Heart left ventricle (tissue), 16 donors: ENCODE measurements around the gene RSAD2. TPM values are rescaled to one million over a fixed set of nuclear protein-coding genes. Genes with fewer than 3 reads are reported as not detected.

Source experiments
- ATAC-seq, 4 donors: fragments of 200-7000 bp; cut with Tn5 transposase; one replicate each; pipeline ENCODE4 v1.9.1; 2020 to 2022; ENCODE audit warnings: moderate library complexity in 4 of 4, mild to moderate bottlenecking in 3 of 4, moderate number of reproducible peaks in 1 of 4
- DNase-seq, 5 donors: peaks; one replicate each; pipeline ENCODE4 v3.0.0-alpha.2; 2020
- H3K27ac ChIP-seq, 12 donors: fragments of 200-600 bp; sonication (generic) in 4 of 12; one replicate each; pipeline versions ENCODE4 v1.5.0 to v1.8.0; 2016 to 2022; ENCODE audit warnings: mild to moderate bottlenecking in 2 of 12
- H3K27me3 ChIP-seq, 9 donors: fragments of 200-600 bp; sonication (generic) in 2 of 9; one replicate each; pipeline versions ENCODE4 v1.5.1 to v1.8.0; 2016 to 2022; ENCODE audit warnings: mild to moderate bottlenecking in 3 of 9
- H3K36me3 ChIP-seq, 9 donors: fragments of 200-600 bp; sonication (generic) in 2 of 9; one replicate each; pipeline versions ENCODE4 v1.5.0 to v1.8.0; 2018 to 2022; ENCODE audit warnings: mild to moderate bottlenecking in 2 of 9
- H3K4me1 ChIP-seq, 12 donors: fragments of 200-600 bp; sonication (generic) in 4 of 12; one replicate each; pipeline versions ENCODE4 v1.5.0 to v1.8.0; 2016 to 2022; ENCODE audit warnings: mild to moderate bottlenecking in 3 of 12
- H3K4me3 ChIP-seq, 12 donors: fragments of 200-600 bp; sonication (generic) in 4 of 12; one replicate each; pipeline versions ENCODE4 v1.5.0 to v1.8.0; 2017 to 2022; ENCODE audit warnings: mild to moderate bottlenecking in 9 of 12, moderate library complexity in 4 of 12
- H3K9me3 ChIP-seq, 12 donors: fragments of 200-600 bp; sonication (generic) in 4 of 12; one replicate each; pipeline versions ENCODE4 v1.5.0 to v1.8.0; 2016 to 2022; ENCODE audit warnings: mild to moderate bottlenecking in 1 of 12
- CTCF ChIP-seq, 12 donors: fragments of 200-600 bp; sonication (generic) in 4 of 12; IDR thresholded peaks; one replicate each; pipeline versions ENCODE4 v1.5.0 to v1.8.0; 2018 to 2022; ENCODE audit warnings: antibody characterized with exemption in 12 of 12, mild to moderate bottlenecking in 5 of 12
- POLR2A ChIP-seq, 2 donors: fragments of 450-650 bp; IDR thresholded peaks; one replicate each; pipeline ENCODE4 v1.6.1; 2017; ENCODE audit warnings: antibody characterized with exemption in 2 of 2, mild to moderate bottlenecking in 2 of 2, moderate library complexity in 2 of 2
- WGBS, 4 donors: extraction: QIAGEN DNeasy Blood & Tissue Kit in 2 of 4; methylation state at CpG; one replicate each; pipeline versions ENCODE4 v1.1.5 to v1.1.7; 2013 to 2018; 5-methylcytosine and 5-hydroxymethylcytosine counted together
- intact Hi-C, 10 donors: fragments of 100-400 bp; cut with DNase I; formaldehyde crosslinking; loops; one replicate each; pipeline versions ENCODE4 v1.11.1 to v1.14.2; 2022
- polyA plus RNA-seq, 2 donors: library from polyadenylated mRNA; stranded (reverse); fragments of 200-250 nt; gene quantifications; one replicate each; pipeline ENCODE4 v1.2.3, GENCODE V29; 2013
- total RNA-seq, 9 donors: library from RNA; depleted of rRNA in 2 of 9; stranded (reverse); fragments of >200 nt in 2 of 9; fragmentation: NEBNext Ultra II Directional in 3 of 9; extraction: Animal tissue kit (Norgen Biotek cat#: 25700) in 3 of 9; gene quantifications; one replicate each; pipeline versions ENCODE4 v1.1.0 to v1.2.4, GENCODE V29; 2016 to 2023
- donor health status: ischemic (EF 13 %, LVEDD 7.1; RV severe dilation, severe dysfunction).
- donor health status: healthy with polysubstance abuse.
- donor health status: DM: no; HTN: yes; CAD: no.
- donor health status: DM: no; HTN: no; CAD: no.
- donor health status: ischemic (EF 25% LVEDD 6.9; RV normal size, moderate dysfunction).
- donor health status: ischemic (EF 25% LVEDD 5.7; RV mildly dilated, moderate dysfunction).
- donor health status: healthy.
- donor health status: DM: yes; HTN: yes; CAD: no.
- donor health status: ischemic (EF 35%, LVEDD 5.7; RV mildly dilated, moderate dysfunction).
- donor health status: nonischemic (EF 11% LVEDD 7.7; RV severe dilation, severe dysfunction).
- donor health status: DM: yes; HTN: yes; CAD: no.
- donor health status: PGD.
- donor health status: ischemic (EF 29% LVEDD 5.4; RV normal size, mild dysfunction).
- donor health status: nonischemic (EF 23%, LVEDD 6.1; RV moderate dilation, normal function).

RSAD2 gene
- total and polyA plus RNA-seq, 11 donors, result 1.2 to 18.0 (median 4.7) TPM

- DNase-seq (peak in 4 of 5 donors; percentile 31 to 68 (median 56)), ATAC-seq (peak; percentile 54 to 83 (median 73))
- H3K9me3 ChIP-seq, result peaks cover 0 to 21% (median 6%) of the 10 kb centered on the region in 12 donors
- no peaks in the 10 kb centered on the region for H3K27me3 ChIP-seq
- peaks cover 0 to 34% (median 24%) of the 10 kb centered on the region in 12 donors for H3K4me1 ChIP-seq
- intact Hi-C loops, result no loop called here
- peak overlapping the region in 3 of 12 donors; percentile 77 to 92 (median 91) for H3K27ac ChIP-seq
- WGBS, 4 donors, result 5 to 19% (median 12%) methylated on average over 5 to 6 of the region's 6 CpGs
- H3K36me3 ChIP-seq, result peaks cover 0 to 45% (median 14%) of the 10 kb centered on the region in 9 donors
- peak overlapping the region in 9 of 12 donors; percentile 58 to 92 (median 87) for H3K4me3 ChIP-seq
- TF ChIP-seq POLR2A (IDR thresholded peaks at IDR 0.05) (no peak), CTCF (IDR thresholded peaks at IDR 0.05) (no peak)
Observed at GRCh38 chr2:6863792-6864191, 13.8 kb upstream of the RSAD2 start.

- TF ChIP-seq POLR2A (IDR thresholded peaks at IDR 0.05) (no peak), CTCF (IDR thresholded peaks at IDR 0.05) (no peak)
- Histone ChIP-seq H3K36me3 (peaks cover 0 to 40% (median 12%) of the 10 kb centered on the region in 9 donors), H3K9me3 (peaks cover 0 to 16% (median 3%) of the 10 kb centered on the region in 12 donors), H3K4me3 (peak overlapping the region; percentile 58 to 92 (median 80)), H3K27me3 (no peaks in the 10 kb centered on the region), H3K27ac (peak overlapping the region in 11 of 12 donors; percentile 70 to 93 (median 91)), H3K4me1 (peaks cover 0 to 34% (median 24%) of the 10 kb centered on the region in 12 donors)
- no peak for ATAC-seq
- WGBS, 4 donors, result 43 to 52% (median 46%) methylated on average over 8 of the region's 8 CpGs
- no peak for DNase-seq
- intact Hi-C loops, result no loop called here
Observed at GRCh38 chr2:6864231-6864754, 13.3 kb upstream of the RSAD2 start.

- WGBS, 4 donors, result 6 to 23% (median 12%) methylated on average over 16 to 37 of the region's 37 CpGs
- Histone ChIP-seq H3K9me3 (peaks cover 0 to 9% (median 0%) of the 10 kb centered on the region in 12 donors), H3K4me3 (peak overlapping the region; percentile 58 to 92 (median 80)), H3K36me3 (peaks cover 0 to 34% (median 10%) of the 10 kb centered on the region in 9 donors), H3K27me3 (no peaks in the 10 kb centered on the region), H3K27ac (peak overlapping the region; percentile 27 to 93 (median 90)), H3K4me1 (peaks cover 0 to 34% (median 24%) of the 10 kb centered on the region in 12 donors)
- ATAC-seq, result peak in 1 of 4 donors; percentile 22
- intact Hi-C loops, result no loop called here
- DNase-seq, result peak; percentile 20 to 80 (median 53)
- TF ChIP-seq POLR2A (IDR thresholded peaks at IDR 0.05) (no peak), CTCF (IDR thresholded peaks at IDR 0.05) (no peak)
Observed at GRCh38 chr2:6864923-6865345, 12.6 kb upstream of the RSAD2 start.

GRCh38 chr2:6865346-6866274 lies 12.0 kb upstream of the RSAD2 start, which contains the start of gene CMPK2:
Gene CMPK2 (minus strand): TSS chr2:6865907. CDS start chr2:6865696, 211 bp downstream.
- DNase-seq (peak; percentile 74 to 91 (median 84)), ATAC-seq (peak; percentile 31 to 82 (median 80))
- Histone ChIP-seq H3K4me1 (peaks cover 0 to 34% (median 24%) of the 10 kb centered on the region in 12 donors), H3K4me3 (peak within 1 kb of the TSS; percentile 58 to 92 (median 80)), H3K27ac (peak within 1 kb of the TSS; percentile 27 to 93 (median 90)), H3K9me3 (peaks cover 0 to 2% (median 0%) of the 10 kb centered on the region in 12 donors), H3K27me3 (no peaks in the 10 kb centered on the region), H3K36me3 (peaks cover 0 to 27% (median 6%) of the 10 kb centered on the region in 9 donors)
- 0 to 1% (median 0%) methylated on average over 14 to 115 of the region's 115 CpGs for WGBS, 4 donors
- intact Hi-C loops, result no loop called here
- TF ChIP-seq POLR2A (IDR thresholded peaks at IDR 0.05) (peak in 1 of 2 donors; percentile 64), CTCF (IDR thresholded peaks at IDR 0.05) (peak in 7 of 12 donors; percentile 28 to 45 (median 37))
